HEK293 (cell line): ENCODE measurements around the gene SBK1.

Source experiments
- CTCF ChIA-PET: fragments of 350-600 bp; formaldehyde crosslinking; extraction: SDS; loops from one replicate; lab custom pipeline; 2021; ENCODE audit warnings: antibody characterized with exemption; lab: Yijun Ruan, JAX
- POLR2A ChIA-PET: fragments of 300-600 bp; formaldehyde crosslinking; extraction: SDS; loops from one replicate; lab custom pipeline; 2020; ENCODE audit warnings: antibody characterized with exemption, inconsistent platforms; lab: Yijun Ruan, JAX
- H3K27ac ChIP-seq: fragments of 200-500 bp; sonication (Bioruptor generic); 2 replicates; pipeline ENCODE4 v1.5.1; 2014; ENCODE audit warnings: low read depth, low read length, control low read depth, inconsistent platforms; ENCODE audit errors: extremely low read depth
- H3K36me3 ChIP-seq, 2 experiments: fragments of 200-500 bp in 1 of 2; sonication (Bioruptor generic) in 1 of 2; 1 replicate in 1 of 2; 2 replicates in 1 of 2; pipeline ENCODE4 v1.5.1; 2014 to 2017; ENCODE audit warnings: inconsistent platforms in 2 of 2, low read length in 2 of 2; ENCODE audit not compliant: control insufficient read depth in 2 of 2, insufficient read depth in 1 of 2
- H3K4me1 ChIP-seq: fragments of 200-500 bp; sonication (Bioruptor generic); 2 replicates; pipeline ENCODE4 v1.5.1; 2014; ENCODE audit warnings: mild to moderate bottlenecking, low read length, inconsistent platforms; ENCODE audit not compliant: control insufficient read depth, insufficient read depth
- H3K4me3 ChIP-seq: 2 replicates; pipeline ENCODE4 v1.5.1; 2011; ENCODE audit warnings: low read depth, mild to moderate bottlenecking, control low read depth, low read length, moderate library complexity
- H3K9me3 ChIP-seq: fragments of 200-500 bp; sonication (Bioruptor generic); 2 replicates; pipeline ENCODE4 v1.5.1; 2014; ENCODE audit warnings: low read depth, low read length, inconsistent platforms; ENCODE audit not compliant: control insufficient read depth, insufficient read depth
- GFI1B ChIP-seq: fragments of 450-650 bp; formaldehyde crosslinking; IDR thresholded peaks from 2 replicates; pipeline ENCODE4 v1.5.1; 2016; ENCODE audit warnings: missing biosample characterization, missing genetic modification characterization
- MEIS1 ChIP-seq: sonication (generic); formaldehyde crosslinking; IDR thresholded peaks from 2 replicates; pipeline ENCODE4 v1.8.1; 2022; ENCODE audit warnings: missing genetic modification reagents, mild to moderate bottlenecking, borderline replicate concordance
- OSR2 ChIP-seq: fragments of 450-650 bp; formaldehyde crosslinking; IDR thresholded peaks from 2 replicates; pipeline ENCODE4 v1.5.1; 2016; ENCODE audit warnings: missing biosample characterization, missing genetic modification characterization
- PATZ1 ChIP-seq: fragments of 450-650 bp; formaldehyde crosslinking; IDR thresholded peaks from 2 replicates; pipeline ENCODE4 v1.5.1; 2016; ENCODE audit warnings: missing biosample characterization, missing genetic modification characterization
- ZBTB17 ChIP-seq: fragments of 450-650 bp; formaldehyde crosslinking; IDR thresholded peaks from 2 replicates; pipeline ENCODE4 v1.5.1; 2016; ENCODE audit warnings: missing biosample characterization, missing genetic modification characterization
- ZNF132 ChIP-seq: fragments of 450-650 bp; formaldehyde crosslinking; IDR thresholded peaks from 2 replicates; pipeline ENCODE4 v1.5.1; 2017; ENCODE audit warnings: missing biosample characterization, missing genetic modification characterization, borderline replicate concordance
- ZNF133 ChIP-seq: fragments of 450-650 bp; formaldehyde crosslinking; IDR thresholded peaks from 2 replicates; pipeline ENCODE4 v1.5.1; 2016; ENCODE audit warnings: missing biosample characterization, missing genetic modification characterization
- ZNF140 ChIP-seq: fragments of 450-650 bp; formaldehyde crosslinking; IDR thresholded peaks from 2 replicates; pipeline ENCODE4 v1.5.1; 2016; ENCODE audit warnings: missing biosample characterization, missing genetic modification characterization
- ZNF155 ChIP-seq: fragments of 450-650 bp; formaldehyde crosslinking; IDR thresholded peaks from 2 replicates; pipeline ENCODE4 v1.5.1; 2016; ENCODE audit warnings: missing biosample characterization, missing genetic modification characterization
- ZNF18 ChIP-seq: fragments of 450-650 bp; formaldehyde crosslinking; IDR thresholded peaks from 2 replicates; pipeline ENCODE4 v1.5.1; 2016; ENCODE audit warnings: missing biosample characterization, missing genetic modification characterization
- ZNF26 ChIP-seq: fragments of 450-650 bp; formaldehyde crosslinking; IDR thresholded peaks from 2 replicates; pipeline ENCODE4 v1.5.1; 2016; ENCODE audit warnings: missing biosample characterization, missing genetic modification characterization
- ZNF280C ChIP-seq: fragments of 450-650 bp; formaldehyde crosslinking; IDR thresholded peaks from 2 replicates; pipeline ENCODE4 v1.5.1; 2016; ENCODE audit warnings: missing biosample characterization, missing genetic modification characterization
- ZNF292 ChIP-seq: fragments of 450-650 bp; formaldehyde crosslinking; IDR thresholded peaks from 2 replicates; pipeline ENCODE4 v1.5.1; 2016; ENCODE audit warnings: low read depth, missing biosample characterization, missing genetic modification characterization, borderline replicate concordance
- ZNF449 ChIP-seq: fragments of 450-650 bp; formaldehyde crosslinking; IDR thresholded peaks from 2 replicates; pipeline ENCODE4 v1.5.1; 2017; ENCODE audit warnings: missing biosample characterization, mild to moderate bottlenecking, missing genetic modification characterization, moderate library complexity
- ZNF514 ChIP-seq: fragments of 450-650 bp; formaldehyde crosslinking; IDR thresholded peaks from 2 replicates; pipeline ENCODE4 v1.5.1; 2016; ENCODE audit warnings: missing biosample characterization, missing genetic modification characterization
- ZNF549 ChIP-seq: fragments of 450-650 bp; IDR thresholded peaks from 2 replicates; pipeline ENCODE4 v1.5.1; 2018; ENCODE audit warnings: missing biosample characterization, missing genetic modification characterization, mild to moderate bottlenecking, inconsistent platforms, moderate library complexity
- ZNF560 ChIP-seq: fragments of 450-650 bp; formaldehyde crosslinking; IDR thresholded peaks from 2 replicates; pipeline ENCODE4 v1.5.1; 2017; ENCODE audit warnings: missing biosample characterization, missing genetic modification characterization, borderline replicate concordance
- ZNF660 ChIP-seq: fragments of 450-650 bp; IDR thresholded peaks from 2 replicates; pipeline ENCODE4 v1.5.1; 2018; ENCODE audit warnings: missing biosample characterization, mild to moderate bottlenecking, missing genetic modification characterization
- ZSCAN23 ChIP-seq: fragments of 450-650 bp; formaldehyde crosslinking; IDR thresholded peaks from 2 replicates; pipeline ENCODE4 v1.5.1; 2016; ENCODE audit warnings: missing biosample characterization, missing genetic modification characterization
- ZSCAN4 ChIP-seq: fragments of 450-650 bp; formaldehyde crosslinking; IDR thresholded peaks from 2 replicates; pipeline ENCODE4 v1.5.1; 2017; ENCODE audit warnings: missing biosample characterization, missing genetic modification characterization

Gene SBK1

GRCh38 chr16:28320741-28321140, 28.4 kb downstream of the SBK1 start:
- ChIA-PET CTCF (interaction anchor here (0.7 to 11.7 kb wide), 5 partner anchors 17 to 231 kb away, joined by 3 to 125 read pairs (median 4); no protein-coding TSS in a partner anchor), POLR2A (interaction anchor here (0.5 kb wide), 1 partner anchor 33 kb away, joined by 3 read pairs; no protein-coding TSS in a partner anchor)
- Histone ChIP-seq H3K4me3 (no peak overlapping the region), H3K4me1 (no peaks in the 10 kb centered on the region), H3K9me3 (no peaks in the 10 kb centered on the region), H3K27ac (no peak overlapping the region), H3K36me3 (peaks cover 0 to 10% of the 10 kb centered on the region in 2 experiments; a peak in 1 of 3 replicates)
- no peak for TF ChIP-seq ZNF292 (tag by site-specific recombination)
- TF ChIP-seq ZNF26 (tag by site-specific recombination): no peak
- no peak for TF ChIP-seq ZNF560 (tag by site-specific recombination)
- no peak for TF ChIP-seq OSR2 (tag by site-specific recombination)
- TF ChIP-seq ZNF660 (tag by site-specific recombination): no peak
- TF ChIP-seq ZNF549 (tag by site-specific recombination): no peak
- no peak for TF ChIP-seq GFI1B
- no peak for TF ChIP-seq ZNF132 (tag by site-specific recombination)
- no peak for TF ChIP-seq ZSCAN4
- no peak for TF ChIP-seq ZNF155 (tag by site-specific recombination)
- no peak for TF ChIP-seq ZNF280C (tag by site-specific recombination)
- TF ChIP-seq ZNF133 (tag by site-specific recombination): no peak
- TF ChIP-seq ZNF140: no peak
- no peak for TF ChIP-seq MEIS1
- no peak for TF ChIP-seq ZNF514 (tag by site-specific recombination)
- TF ChIP-seq ZSCAN23 (tag by site-specific recombination): no peak
- TF ChIP-seq ZBTB17 (tag by site-specific recombination): no peak
- no peak for TF ChIP-seq ZNF18 (tag by site-specific recombination)
- TF ChIP-seq PATZ1: no peak
- no peak for TF ChIP-seq ZNF449 (tag by site-specific recombination)
